HG02610 (cell line): ENCODE data around the gene RPS6KB1.
A peak's percentile ranks its signal among the peaks of the same experiment; 100 is the strongest.
"Not testable (repeated sequence)": the region's sequence is repeated elsewhere in the genome, so short reads cannot be mapped to it uniquely, and the experiment has no call there.

Experiments used
- ATAC-seq: cut with Tn5 transposase; IDR thresholded peaks from one replicate; pipeline ENCODE4 v1.9.1; 2021; ENCODE audit warnings: mild to moderate bottlenecking, moderate library complexity; ENCODE audit not compliant: unreplicated experiment

RPS6KB1 gene

GRCh38 chr17:59870482-59870881 is 22.4 kb upstream of the RPS6KB1 start:
- ATAC-seq = no peak

GRCh38 chr17:59872351-59872750 is 20.6 kb upstream of the RPS6KB1 start:
- ATAC-seq = no peak

DNA sequence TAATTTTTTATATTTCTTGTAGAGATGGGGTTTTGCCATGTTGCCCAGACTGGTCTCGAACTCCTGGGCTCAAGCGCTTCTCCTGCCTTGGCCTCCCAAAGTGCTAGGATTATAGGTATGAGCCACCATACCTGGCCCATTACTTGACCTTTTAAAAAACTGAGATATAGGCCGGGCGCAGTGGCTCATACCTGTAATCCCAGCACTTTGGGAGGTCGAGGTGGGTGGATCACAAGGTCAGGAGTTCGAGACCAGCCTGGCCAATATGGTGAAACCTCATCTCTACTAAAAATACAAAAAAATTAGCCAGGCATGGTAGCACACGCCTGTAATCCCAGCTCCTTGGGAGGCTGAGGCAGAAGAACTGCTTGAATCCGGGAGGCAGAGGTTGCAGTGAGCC is 19.5 kb upstream of the RPS6KB1 start:
- ATAC-seq = not testable (repeated sequence)

DNA sequence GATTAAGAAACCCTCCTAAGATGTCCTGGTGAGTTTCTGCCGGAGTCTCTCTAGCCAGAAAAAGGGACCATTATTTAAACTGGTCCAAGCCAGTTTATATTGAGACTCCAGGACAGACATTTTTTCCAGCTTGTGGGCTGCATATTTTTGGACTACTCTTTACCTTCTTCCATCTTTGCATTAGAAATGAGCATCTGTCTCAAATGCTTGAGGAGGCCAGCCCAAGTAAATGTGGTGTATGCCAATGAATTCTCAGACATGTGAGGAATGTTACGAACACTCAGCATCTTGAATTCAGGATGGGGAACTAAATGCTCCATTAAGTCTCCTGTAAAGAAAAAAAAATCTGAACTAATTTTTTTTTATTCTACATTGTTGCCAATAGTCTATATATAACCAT is 18.5 kb upstream of the RPS6KB1 start:
- no peak for ATAC-seq

DNA sequence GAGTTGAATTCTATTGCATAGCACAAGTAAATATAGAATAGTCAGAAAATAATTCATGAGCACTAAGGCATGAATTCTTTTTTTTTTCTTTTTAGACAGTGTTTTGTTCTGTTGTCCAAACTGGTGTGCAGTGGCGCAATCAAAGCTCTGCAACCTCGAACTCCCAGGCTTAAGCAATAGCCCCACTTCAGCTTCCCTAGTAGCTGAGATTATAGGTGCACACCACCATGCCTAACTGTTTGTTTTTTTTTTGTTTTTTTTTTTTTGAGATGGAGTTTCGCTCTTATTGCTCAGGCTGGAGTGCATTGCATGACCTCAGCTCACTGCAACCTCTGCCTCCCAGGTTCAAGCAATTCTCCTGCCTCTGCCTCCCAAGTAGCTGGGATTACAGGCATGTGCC is 16.8 kb upstream of the RPS6KB1 start:
- no peak for ATAC-seq

GRCh38 chr17:59877965-59878364 is 15.0 kb upstream of the RPS6KB1 start:
- ATAC-seq = no peak

GRCh38 chr17:59878624-59879023 is 14.3 kb upstream of the RPS6KB1 start:
- no peak for ATAC-seq

- ATAC-seq = no peak
Measured at GRCh38 chr17:59884861-59885260, 8.1 kb upstream of the RPS6KB1 start.

DNA sequence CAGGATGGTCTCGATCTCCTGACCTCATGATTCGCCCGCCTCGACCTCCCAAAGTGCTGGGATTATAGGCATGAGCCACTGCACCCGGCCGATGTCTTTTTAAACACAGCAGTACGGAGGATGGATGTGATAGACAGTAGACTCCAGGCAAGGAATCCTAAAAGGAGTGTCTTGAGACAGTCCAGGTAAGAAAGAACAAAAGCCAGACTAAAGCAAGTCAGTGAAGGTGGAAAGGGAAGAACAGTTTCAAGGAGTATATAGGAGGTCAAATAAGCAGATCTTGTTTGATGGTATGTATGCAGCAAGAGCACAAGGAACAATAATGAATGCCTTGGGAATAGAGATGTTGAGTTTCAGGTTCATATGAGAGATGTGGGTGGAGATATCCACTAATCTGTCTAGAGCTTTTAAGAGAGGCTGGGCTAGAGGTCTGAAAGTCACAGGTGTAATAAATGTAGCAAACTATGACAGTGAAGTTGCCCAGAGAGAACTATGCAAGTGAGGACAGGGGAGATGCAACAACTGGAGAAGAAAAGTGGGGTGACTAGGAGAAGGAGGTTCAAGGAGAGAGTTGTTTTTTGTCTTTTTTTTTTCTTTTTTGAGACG is 4.7 kb upstream of the RPS6KB1 start:
- ATAC-seq = no peak

DNA sequence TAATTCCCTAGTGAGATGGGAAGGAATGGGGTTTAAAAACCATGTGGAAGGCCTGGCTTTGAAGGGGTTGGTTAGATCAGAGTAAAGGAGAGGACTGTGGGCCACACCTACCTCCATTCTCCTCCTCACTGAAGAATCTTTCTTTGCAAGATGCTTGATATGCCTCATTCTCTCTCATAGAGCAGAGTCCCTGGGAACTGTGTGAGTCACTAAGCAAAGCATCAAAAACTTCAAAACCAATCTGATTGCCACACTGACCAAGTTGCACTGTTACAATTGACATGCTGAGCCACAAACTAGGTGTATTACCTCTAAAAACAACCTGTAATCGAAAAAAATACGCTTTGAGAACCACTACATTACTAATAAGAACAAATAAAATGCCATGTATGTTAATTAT is 2.2 kb upstream of the RPS6KB1 start:
- ATAC-seq = no peak

DNA sequence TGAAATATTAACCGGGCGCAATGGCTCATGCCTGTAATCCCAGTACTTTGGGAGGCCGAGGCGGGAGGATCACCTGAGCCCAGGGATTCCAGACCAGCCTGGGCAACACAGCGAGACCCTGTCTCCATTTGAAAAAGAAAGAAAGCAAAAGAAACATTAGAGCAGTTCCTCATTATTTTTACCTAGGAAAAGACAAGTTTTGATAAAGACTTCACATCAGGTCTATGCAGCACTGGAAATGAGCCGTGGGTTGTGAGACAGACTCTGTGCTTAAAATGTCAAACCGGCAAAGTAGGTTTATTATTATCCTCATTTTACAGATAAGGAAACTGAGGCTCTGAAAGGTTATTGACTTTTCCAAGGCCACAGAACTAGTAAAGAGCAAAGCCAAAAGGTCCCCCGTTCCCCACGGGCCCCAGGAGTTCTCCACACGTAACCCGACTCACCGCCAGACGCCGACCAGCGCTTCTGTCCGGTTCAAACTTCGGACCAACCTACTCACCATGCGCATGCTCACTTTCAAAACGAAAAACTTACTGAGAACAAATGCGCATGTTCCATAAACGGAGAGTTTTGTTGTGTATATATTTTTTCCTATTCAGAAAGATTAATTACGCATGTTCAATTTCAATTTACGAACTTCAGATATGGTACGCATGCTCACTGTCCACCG is 534 bp upstream of the RPS6KB1 start:
- ATAC-seq = peak; percentile 50

DNA sequence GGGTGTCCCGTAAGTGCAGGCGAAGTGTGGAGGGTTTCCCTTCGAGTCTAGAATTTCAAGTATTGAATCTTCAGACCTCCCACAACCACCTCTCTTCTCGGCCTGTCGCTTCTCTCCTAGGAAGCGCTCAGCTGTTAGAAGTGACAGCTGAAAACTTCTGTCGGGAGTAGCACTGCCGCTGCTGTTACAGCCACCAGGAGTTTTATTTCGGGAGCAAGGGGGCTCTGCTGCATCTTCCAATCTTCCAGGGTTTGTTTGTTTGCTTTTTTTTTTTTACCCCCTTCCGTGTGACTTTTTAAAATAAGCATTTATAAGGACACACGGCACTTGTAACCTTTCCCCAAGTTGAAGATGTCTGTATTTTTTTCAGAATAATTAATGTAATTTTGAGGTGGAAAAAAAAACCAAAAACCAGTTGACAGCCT is 767 bp downstream of the RPS6KB1 start:
- no peak for ATAC-seq

GRCh38 chr17:59897090-59897489 is 4.2 kb downstream of the RPS6KB1 start:
- ATAC-seq = no peak

DNA sequence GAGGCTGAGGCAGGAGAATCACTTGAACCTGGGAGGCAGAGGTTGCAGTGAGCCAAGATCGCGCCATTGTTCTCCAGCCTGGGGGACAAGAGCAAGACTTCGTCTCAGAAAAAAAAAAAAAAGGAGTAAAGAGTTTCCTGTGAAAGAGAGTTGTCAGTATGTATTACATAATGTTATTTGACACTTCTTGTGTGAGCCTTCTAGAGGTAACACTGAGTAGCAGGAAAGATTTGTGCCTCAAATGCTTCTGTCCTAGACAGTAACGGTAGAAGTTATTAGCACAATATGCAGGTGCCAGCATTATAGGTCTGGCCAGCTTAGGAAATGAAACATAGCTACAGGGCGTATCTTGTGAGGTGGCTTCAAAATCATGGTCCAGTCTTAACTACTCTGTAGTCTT is 6.2 kb downstream of the RPS6KB1 start:
- ATAC-seq = no peak

- ATAC-seq = no peak
Measured at GRCh38 chr17:59901604-59902003, 8.7 kb downstream of the RPS6KB1 start.

DNA sequence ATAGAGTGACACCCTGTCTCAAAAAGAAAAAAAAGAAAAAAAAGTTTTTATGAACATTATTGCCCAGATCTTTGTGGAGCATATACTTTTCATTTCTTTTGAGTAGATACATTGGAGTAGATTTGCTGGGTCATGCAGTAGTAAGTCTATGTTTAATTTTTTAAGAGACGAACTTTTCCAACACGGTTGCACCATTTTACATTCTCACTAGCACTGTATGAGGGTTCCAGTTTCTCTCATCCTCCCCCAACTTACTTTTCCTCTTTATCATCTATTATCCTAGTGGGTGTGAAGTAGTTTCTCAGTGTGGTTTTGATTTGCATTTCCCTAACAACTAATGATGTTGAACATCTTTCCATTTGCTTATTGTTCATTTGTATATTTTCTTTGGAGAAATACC is 10.5 kb downstream of the RPS6KB1 start:
- no peak for ATAC-seq

- no peak for ATAC-seq
Measured at GRCh38 chr17:59907467-59907866, 14.5 kb downstream of the RPS6KB1 start.

DNA sequence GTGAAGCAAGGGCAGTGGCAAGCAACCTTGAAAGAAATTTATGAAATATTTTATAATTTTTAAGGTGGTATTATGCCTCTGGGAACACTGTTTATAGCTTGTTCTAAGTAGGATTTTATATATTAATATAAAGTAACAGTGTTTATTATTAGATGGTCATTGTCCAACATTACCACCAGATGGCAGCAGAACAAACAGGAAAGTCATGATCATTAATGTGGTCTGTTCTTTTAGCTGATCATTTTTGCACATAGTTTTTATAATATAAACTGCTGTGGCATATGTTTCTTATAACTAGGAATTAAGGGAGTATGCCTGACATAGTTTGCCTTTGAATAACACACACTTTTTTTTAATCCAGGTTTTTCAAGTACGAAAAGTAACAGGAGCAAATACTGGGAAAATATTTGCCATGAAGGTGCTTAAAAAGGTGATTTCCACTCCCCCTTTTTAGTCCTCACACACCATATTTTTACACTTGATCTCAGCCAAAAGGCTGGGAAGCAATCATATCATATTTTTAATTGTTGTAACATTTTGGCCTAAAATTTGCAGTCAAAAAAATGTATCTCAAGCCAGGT is 21.4 kb downstream of the RPS6KB1 start:
- no peak for ATAC-seq

DNA sequence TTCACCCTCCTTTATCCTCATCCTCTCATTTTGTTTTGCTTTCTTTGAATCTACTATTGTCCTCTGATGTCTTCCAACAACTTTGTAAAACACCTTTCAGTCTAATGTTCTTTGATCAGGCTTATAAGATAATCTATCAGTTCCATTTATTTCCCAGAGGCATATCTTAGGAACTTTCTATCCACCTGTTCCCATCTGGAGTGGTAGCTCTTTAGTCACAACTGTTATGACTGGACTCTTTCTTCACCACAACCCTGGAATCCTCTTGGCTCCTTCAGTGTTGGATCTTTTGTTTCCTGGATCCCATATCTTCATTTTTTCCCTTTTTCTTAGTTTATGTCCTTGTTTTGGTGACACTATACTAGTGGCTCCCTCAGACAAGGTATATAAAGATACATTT is 23.5 kb downstream of the RPS6KB1 start:
- ATAC-seq = no peak

- not testable (repeated sequence) for ATAC-seq
Measured at GRCh38 chr17:59920637-59921036, 27.7 kb downstream of the RPS6KB1 start.

DNA sequence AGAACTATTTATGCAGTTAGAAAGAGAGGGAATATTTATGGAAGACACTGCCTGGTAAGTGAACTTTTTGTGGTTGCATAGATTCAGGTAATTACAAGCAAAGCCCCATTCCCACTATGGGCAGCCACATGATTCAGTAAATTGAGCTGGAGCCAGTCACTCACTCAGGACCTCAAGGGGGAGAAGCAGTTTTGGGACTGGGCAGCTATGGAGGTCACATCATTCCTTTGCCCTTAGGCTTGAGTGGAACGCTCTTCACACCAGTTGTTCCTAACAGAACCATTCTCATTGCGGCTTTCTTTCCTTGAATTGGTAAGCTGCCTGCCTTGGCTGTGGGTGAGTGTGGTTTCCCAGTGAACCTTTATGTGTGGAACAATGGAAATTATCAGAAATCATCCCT is 37.2 kb downstream of the RPS6KB1 start:
- not testable (repeated sequence) for ATAC-seq

- ATAC-seq = not testable (repeated sequence)
Measured at GRCh38 chr17:59930768-59931167, 37.8 kb downstream of the RPS6KB1 start.
